ENCODE data around the gene CLDN34.
A peak's percentile ranks its signal among the peaks of the same experiment; 100 is the strongest.

CLDN34 gene

GRCh38 chrX:9966775-9967408, at the start of gene CLDN34:
CLDN34 (plus strand) TSS chrX:9967358; CDS start chrX:9967358, 0 bp downstream.
- no peak for DNase-seq

- no peak for DNase-seq
These were observed 49.3 kb upstream of the CLDN34 start for GRCh38 chrX:9917861-9918260.

- no peak for DNase-seq
These were observed 47.5 kb upstream of the CLDN34 start for GRCh38 chrX:9919632-9920172.

- no peak for DNase-seq
These were observed 45.8 kb upstream of the CLDN34 start for GRCh38 chrX:9921407-9921806.

GRCh38 chrX:9923357-9923756, 43.8 kb upstream of the CLDN34 start:
- no peak for DNase-seq

- DNase-seq, result no peak
These were observed 41.2 kb upstream of the CLDN34 start for GRCh38 chrX:9926002-9926401.

- DNase-seq, result peak; percentile 12 to 83 (median 48)
These were observed 39.3 kb upstream of the CLDN34 start for GRCh38 chrX:9927698-9928482.

- DNase-seq, result no peak
These were observed 31.7 kb upstream of the CLDN34 start for GRCh38 chrX:9935436-9935835.

GRCh38 chrX:9937761-9938160, 29.4 kb upstream of the CLDN34 start:
- no peak for DNase-seq

GRCh38 chrX:9938516-9938915, 28.6 kb upstream of the CLDN34 start:
- no peak for DNase-seq

GRCh38 chrX:9940421-9940820, 26.7 kb upstream of the CLDN34 start:
- no peak for DNase-seq

GRCh38 chrX:9942086-9942485, 25.1 kb upstream of the CLDN34 start:
- DNase-seq, result no peak

GRCh38 chrX:9943420-9943819, 23.7 kb upstream of the CLDN34 start:
- no peak for DNase-seq

GRCh38 chrX:9947131-9947794, 19.9 kb upstream of the CLDN34 start:
- DNase-seq, result peak in 2 of 3 experiments; percentile 14 to 25

- no peak for DNase-seq
These were observed 18.8 kb upstream of the CLDN34 start for GRCh38 chrX:9948406-9948805.

GRCh38 chrX:9952300-9952699, 14.9 kb upstream of the CLDN34 start:
- DNase-seq, result no peak

- no peak for DNase-seq
These were observed 13.8 kb upstream of the CLDN34 start for GRCh38 chrX:9953396-9953795.

- DNase-seq, result no peak
These were observed 11.7 kb upstream of the CLDN34 start for GRCh38 chrX:9955506-9955905.

GRCh38 chrX:9957743-9958142, 9.4 kb upstream of the CLDN34 start:
- DNase-seq, result no peak

- DNase-seq, result no peak
These were observed 9.0 kb upstream of the CLDN34 start for GRCh38 chrX:9958183-9958582.

GRCh38 chrX:9961750-9962149, 5.4 kb upstream of the CLDN34 start:
- DNase-seq, result no peak

GRCh38 chrX:9977635-9978034, 10.5 kb downstream of the CLDN34 start:
- DNase-seq, result no peak

GRCh38 chrX:9980401-9980800, 13.2 kb downstream of the CLDN34 start:
- no peak for DNase-seq

- no peak for DNase-seq
These were observed 13.8 kb downstream of the CLDN34 start for GRCh38 chrX:9980927-9981326.

Data from NCI-H1417 (cell line).